Ishikawa (cell line): Measurements from ENCODE around the gene SLC27A1.

Experiments
- MAX ChIP-seq: IDR thresholded peaks from 2 replicates; pipeline ENCODE4 v1.6.1; 2012
- REST ChIP-seq: IDR thresholded peaks from 2 replicates; pipeline ENCODE4 v1.6.1; 2012; ENCODE audit warnings: low read depth, mild to moderate bottlenecking
- TAF1 ChIP-seq: IDR thresholded peaks from 2 replicates; pipeline ENCODE4 v1.6.1; 2012; ENCODE audit warnings: low read depth, mild to moderate bottlenecking
- TEAD4 ChIP-seq: IDR thresholded peaks from 2 replicates; pipeline ENCODE4 v1.6.1; 2012
- YY1 ChIP-seq: IDR thresholded peaks from 2 replicates; pipeline ENCODE4 v1.6.1; 2012; ENCODE audit warnings: low read depth

- TF ChIP-seq REST (no peak), MAX (no peak), YY1 (no peak), TAF1 (no peak), TEAD4 (no peak)
These were observed 58.3 kb downstream of the SLC27A1 start for GRCh38 chr19:17528610-17529009.
